Measurements from ENCODE around the gene IRGC.
A peak's percentile ranks its signal among the peaks of the same experiment; 100 is the strongest.
"Not testable (repeated sequence)": the region's sequence is repeated elsewhere in the genome, so short reads cannot be mapped to it uniquely, and the experiment has no call there.

IRGC gene

GRCh38 chr19:43755256-43755801 lies 39.5 kb downstream of the IRGC start:
- TF ChIP-seq CTCF (conservative IDR thresholded peaks at IDR 0.05): no peak
- peak overlapping the region; percentile 99 for H3K27ac ChIP-seq

GRCh38 chr19:43759515-43759914 lies 43.6 kb downstream of the IRGC start:
- TF ChIP-seq CTCF (conservative IDR thresholded peaks at IDR 0.05): peak; percentile 57
- peak overlapping the region; percentile 17; the same call in 1 of the 2 replicates for H3K27ac ChIP-seq

- TF ChIP-seq CTCF (conservative IDR thresholded peaks at IDR 0.05): no peak
- no peak overlapping the region for H3K27ac ChIP-seq
Observed at GRCh38 chr19:43760941-43761340, 45.1 kb downstream of the IRGC start.

GRCh38 chr19:43762814-43763213 lies 46.9 kb downstream of the IRGC start:
- no peak for TF ChIP-seq CTCF (conservative IDR thresholded peaks at IDR 0.05)
- no peak overlapping the region for H3K27ac ChIP-seq

- no peak overlapping the region for H3K27ac ChIP-seq
- TF ChIP-seq CTCF (conservative IDR thresholded peaks at IDR 0.05): no peak
Observed at GRCh38 chr19:43763473-43763939, 47.6 kb downstream of the IRGC start.

GRCh38 chr19:43764684-43765083 lies 48.8 kb downstream of the IRGC start:
- H3K27ac ChIP-seq: not testable (repeated sequence)

- no peak overlapping the region for H3K27ac ChIP-seq
- no peak for TF ChIP-seq CTCF (conservative IDR thresholded peaks at IDR 0.05)
Observed at GRCh38 chr19:43765109-43765876, 49.4 kb downstream of the IRGC start.

GRCh38 chr19:43766755-43767043 lies 50.8 kb downstream of the IRGC start:
- peak; percentile 38 for TF ChIP-seq CTCF (conservative IDR thresholded peaks at IDR 0.05)

More at GRCh38 chr19:43766755-43767043, 50.8 kb downstream of the IRGC start:
- H3K27ac ChIP-seq: peak overlapping the region; percentile 90
